ENCODE data around the gene ATG13.

DNA sequence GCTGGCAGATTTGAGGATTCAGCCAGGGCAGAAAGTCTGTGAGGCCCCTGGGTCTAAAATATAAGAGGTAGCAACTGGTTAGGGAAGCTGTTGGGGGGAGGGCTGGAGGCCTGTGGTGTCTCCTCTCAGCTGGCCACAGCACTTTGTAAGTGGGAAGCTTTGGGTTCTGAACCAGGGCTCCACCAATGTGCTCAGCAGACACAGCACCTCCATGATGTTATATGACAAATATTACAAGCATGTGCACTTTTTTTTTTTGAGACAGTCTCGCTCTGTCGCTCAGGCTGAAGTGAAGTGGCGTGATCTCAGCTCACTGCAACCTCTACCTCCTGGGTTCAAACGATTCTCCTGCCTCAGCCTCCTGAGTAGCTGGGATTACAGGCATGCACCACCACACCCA lies 75.1 kb downstream of the ATG13 start:
- TF ChIP-seq, protein P1, sequence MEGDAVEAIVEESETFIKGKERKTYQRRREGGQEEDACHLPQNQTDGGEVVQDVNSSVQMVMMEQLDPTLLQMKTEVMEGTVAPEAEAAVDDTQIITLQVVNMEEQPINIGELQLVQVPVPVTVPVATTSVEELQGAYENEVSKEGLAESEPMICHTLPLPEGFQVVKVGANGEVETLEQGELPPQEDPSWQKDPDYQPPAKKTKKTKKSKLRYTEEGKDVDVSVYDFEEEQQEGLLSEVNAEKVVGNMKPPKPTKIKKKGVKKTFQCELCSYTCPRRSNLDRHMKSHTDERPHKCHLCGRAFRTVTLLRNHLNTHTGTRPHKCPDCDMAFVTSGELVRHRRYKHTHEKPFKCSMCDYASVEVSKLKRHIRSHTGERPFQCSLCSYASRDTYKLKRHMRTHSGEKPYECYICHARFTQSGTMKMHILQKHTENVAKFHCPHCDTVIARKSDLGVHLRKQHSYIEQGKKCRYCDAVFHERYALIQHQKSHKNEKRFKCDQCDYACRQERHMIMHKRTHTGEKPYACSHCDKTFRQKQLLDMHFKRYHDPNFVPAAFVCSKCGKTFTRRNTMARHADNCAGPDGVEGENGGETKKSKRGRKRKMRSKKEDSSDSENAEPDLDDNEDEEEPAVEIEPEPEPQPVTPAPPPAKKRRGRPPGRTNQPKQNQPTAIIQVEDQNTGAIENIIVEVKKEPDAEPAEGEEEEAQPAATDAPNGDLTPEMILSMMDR (IDR thresholded peaks at IDR 0.05 in 4 of 5, conservative IDR thresholded peaks at IDR 0.05 in 1 of 5), result no peak
- no peak for TF ChIP-seq POLR2A (IDR thresholded peaks at IDR 0.05)

Measured in gastrocnemius medialis (tissue), 4 donors.